RWPE2 (cell line): ENCODE results near the gene NDST1.

Experiments used
- ATAC-seq: fragments of 200-7000 bp; cut with Tn5 transposase; 3 replicates; pipeline ENCODE4 v1.9.1; 2021; ENCODE audit warnings: low read depth
- DNase-seq: peaks from one replicate; pipeline ENCODE4 v3.0.0-alpha.2; 2020; ENCODE audit warnings: low spot score
- H3K27ac ChIP-seq: fragments of 450-650 bp; 2 replicates; pipeline ENCODE4 v1.5.1; 2017; ENCODE audit warnings: mild to moderate bottlenecking; ENCODE audit not compliant: poor library complexity, severe bottlenecking
- H3K27me3 ChIP-seq: fragments of 250-450 bp; sonication (Bioruptor Pico); 2 replicates; pipeline ENCODE4 v1.5.1; 2021; ENCODE audit warnings: mild to moderate bottlenecking, moderate library complexity; ENCODE audit not compliant: insufficient read depth, poor library complexity, severe bottlenecking
- H3K36me3 ChIP-seq: fragments of 250-450 bp; sonication (Bioruptor Pico); 2 replicates; pipeline ENCODE4 v1.5.1; 2020; ENCODE audit warnings: low read depth, mild to moderate bottlenecking, moderate library complexity
- H3K4me1 ChIP-seq: fragments of 250-450 bp; sonication (Bioruptor Pico); 2 replicates; pipeline ENCODE4 v1.5.1; 2021; ENCODE audit warnings: mild to moderate bottlenecking, moderate library complexity; ENCODE audit not compliant: insufficient read depth, poor library complexity, severe bottlenecking
- H3K4me3 ChIP-seq: fragments of 250-450 bp; sonication (Bioruptor Pico); 2 replicates; pipeline ENCODE4 v1.5.1; 2021; ENCODE audit warnings: mild to moderate bottlenecking, moderate library complexity; ENCODE audit not compliant: severe bottlenecking
- H3K9me3 ChIP-seq: fragments of 250-450 bp; sonication (Bioruptor Pico); 2 replicates; pipeline ENCODE4 v1.5.1; 2021; ENCODE audit warnings: mild to moderate bottlenecking, moderate library complexity; ENCODE audit not compliant: severe bottlenecking
- CTCF ChIP-seq: fragments of 450-650 bp; IDR thresholded peaks from one replicate; pipeline ENCODE4 v1.5.1; 2017; ENCODE audit warnings: mild to moderate bottlenecking, moderate library complexity; ENCODE audit not compliant: poor library complexity, severe bottlenecking

NDST1 gene

GRCh38 chr5:150521522-150521817 lies 13.5 kb downstream of the NDST1 start:
- peaks cover 41% of the 10 kb centered on the region for H3K36me3 ChIP-seq
- no peak for TF ChIP-seq CTCF
- no peaks in the 10 kb centered on the region for H3K27me3 ChIP-seq
- H3K27ac ChIP-seq: peak overlapping the region; percentile 14
- H3K4me3 ChIP-seq: no peak overlapping the region
- DNase-seq (no peak), ATAC-seq (no peak)
- no peaks in the 10 kb centered on the region for H3K9me3 ChIP-seq
- peaks cover 29% of the 10 kb centered on the region for H3K4me1 ChIP-seq

GRCh38 chr5:150521939-150522503 lies 14.1 kb downstream of the NDST1 start:
- H3K36me3 ChIP-seq: peaks cover 45% of the 10 kb centered on the region
- ATAC-seq: no peak
- H3K4me1 ChIP-seq: peaks cover 24% of the 10 kb centered on the region
- H3K4me3 ChIP-seq: no peak overlapping the region
- no peak overlapping the region for H3K27ac ChIP-seq
- H3K9me3 ChIP-seq: no peaks in the 10 kb centered on the region
- no peak for DNase-seq
- no peaks in the 10 kb centered on the region for H3K27me3 ChIP-seq
- TF ChIP-seq CTCF: no peak

GRCh38 chr5:150522504-150523414 lies 14.8 kb downstream of the NDST1 start:
- no peak for TF ChIP-seq CTCF
- no peaks in the 10 kb centered on the region for H3K27me3 ChIP-seq
- DNase-seq (no peak), ATAC-seq (no peak)
- H3K27ac ChIP-seq: no peak overlapping the region
- no peak overlapping the region for H3K4me3 ChIP-seq
- no peaks in the 10 kb centered on the region for H3K9me3 ChIP-seq
- H3K4me1 ChIP-seq: peaks cover 18% of the 10 kb centered on the region
- peaks cover 52% of the 10 kb centered on the region for H3K36me3 ChIP-seq

- no peaks in the 10 kb centered on the region for H3K27me3 ChIP-seq
- no peaks in the 10 kb centered on the region for H3K9me3 ChIP-seq
- H3K36me3 ChIP-seq: peaks cover 61% of the 10 kb centered on the region
- H3K4me1 ChIP-seq: peaks cover 11% of the 10 kb centered on the region
- ATAC-seq: peak; percentile 73
- no peak overlapping the region for H3K27ac ChIP-seq
- DNase-seq: no peak
- H3K4me3 ChIP-seq: no peak overlapping the region
- peak; percentile 85 for TF ChIP-seq CTCF
Observed at GRCh38 chr5:150523472-150524350, 15.8 kb downstream of the NDST1 start.
